HCT116 (cell line): ENCODE results near the gene CRYGN. TPM values are rescaled to one million over a fixed set of nuclear protein-coding genes. Genes with fewer than 3 reads are reported as not detected.

Source experiments
- ATAC-seq: fragments of 200-7000 bp; cut with Tn5 transposase; 2 replicates; pipeline ENCODE4 v1.9.1; 2020; ENCODE audit warnings: mild to moderate bottlenecking, moderate library complexity
- BruUV-seq: library from RNA; stranded (reverse); fragments of 400-500 nt; replicated peaks from 2 replicates; lab custom pipeline; 2021; lab: Mats Ljungman, UMichigan
- CTCF ChIA-PET: fragments of 300-600 bp; sonication (Branson Sonifier 250); formaldehyde crosslinking; loops from one replicate; lab custom pipeline; 2021; ENCODE audit warnings: antibody characterized with exemption; lab: Charles Lee
- POLR2A ChIA-PET: fragments of 300-600, 350-600 bp; sonication (Branson Sonifier 250); formaldehyde crosslinking; loops from one replicate; lab custom pipeline; 2021; ENCODE audit warnings: antibody characterized with exemption; lab: Charles Lee
- RAD21 ChIA-PET, 2 experiments: fragments of 300-600 bp; sonication (Branson Sonifier 250); formaldehyde crosslinking; loops; one replicate each; lab custom pipeline; 2023; ENCODE audit warnings: low total read pairs in 2 of 2; ENCODE audit not compliant: uncharacterized antibody in 2 of 2, unreplicated experiment in 2 of 2, low non-redundant PET in 1 of 2; lab: Charles Lee
- DNase-seq: peaks from one replicate; pipeline ENCODE4 v3.0.0-alpha.2; 2010; ENCODE audit warnings: low read depth, low spot score
- H2AFZ ChIP-seq: fragments of 200-600 bp; shearing (Covaris generic), sonication (generic); 2 replicates; pipeline ENCODE4 v1.6.1; 2017; ENCODE audit warnings: low read depth, mixed run types, mixed read lengths, antibody characterized with exemption, low read length; ENCODE audit not compliant: poor library complexity, severe bottlenecking
- H3K27ac ChIP-seq: 2 replicates; pipeline ENCODE4 v1.5.1; 2012; ENCODE audit warnings: low read depth, low read length
- H3K27me3 ChIP-seq: fragments of 200-600 bp; sonication (generic); 2 replicates; pipeline ENCODE4 v1.6.1; 2016; ENCODE audit warnings: mixed run types, low read length, mixed read lengths; ENCODE audit not compliant: insufficient read depth
- H3K36me3 ChIP-seq, 2 experiments: fragments of 200-500 bp in 1 of 2; fragments of 200-600 bp in 1 of 2; sonication (Bioruptor generic) in 1 of 2; sonication (generic) in 1 of 2; 2 replicates each; pipeline versions ENCODE4 v1.5.1 to v1.6.1; 2014 to 2016; ENCODE audit warnings: low read length in 2 of 2, inconsistent platforms in 1 of 2, mixed read lengths in 1 of 2, mixed run types in 1 of 2; ENCODE audit not compliant: insufficient read depth in 2 of 2, control insufficient read depth in 1 of 2
- H3K4me1 ChIP-seq, 2 experiments: fragments of 200-600 bp in 1 of 2; sonication (generic) in 1 of 2; 2 replicates each; pipeline versions ENCODE4 v1.5.1 to v1.6.1; 2012 to 2017; ENCODE audit warnings: low read length in 2 of 2, inconsistent platforms in 1 of 2, mild to moderate bottlenecking in 1 of 2, mixed read lengths in 1 of 2, mixed run types in 1 of 2, moderate library complexity in 1 of 2; ENCODE audit not compliant: insufficient read depth in 2 of 2, control insufficient read depth in 1 of 2
- H3K4me2 ChIP-seq: fragments of 200-600 bp; sonication (generic); 2 replicates; pipeline ENCODE4 v1.6.1; 2017; ENCODE audit warnings: mixed run types, low read length, mixed read lengths
- H3K4me3 ChIP-seq, 2 experiments: fragments of 200-600 bp in 1 of 2; sonication (generic) in 1 of 2; replicated peaks in 1 of 2; 2 replicates each; pipeline ENCODE4 v1.5.1; 2011 to 2016; ENCODE audit warnings: low read length in 2 of 2, control low read depth in 1 of 2, low read depth in 1 of 2, mild to moderate bottlenecking in 1 of 2, mixed read lengths in 1 of 2, mixed run types in 1 of 2
- H3K79me2 ChIP-seq: fragments of 200-600 bp; sonication (generic); 2 replicates; pipeline ENCODE4 v1.6.1; 2017; ENCODE audit warnings: mild to moderate bottlenecking, mixed run types, low read length, moderate library complexity, mixed read lengths; ENCODE audit not compliant: insufficient read depth
- H3K9ac ChIP-seq: fragments of 200-600 bp; sonication (generic); 2 replicates; pipeline ENCODE4 v1.6.1; 2016; ENCODE audit warnings: low read length, mixed read lengths
- H3K9me2 ChIP-seq: fragments of 200-600 bp; sonication (generic), shearing (Covaris generic); 2 replicates; pipeline ENCODE4 v1.6.1; 2017; ENCODE audit warnings: mixed run types, mild to moderate bottlenecking, moderate library complexity; ENCODE audit not compliant: insufficient read depth
- H3K9me3 ChIP-seq, 2 experiments: fragments of 200-500 bp in 1 of 2; fragments of 200-600 bp in 1 of 2; sonication (Bioruptor generic) in 1 of 2; sonication (generic) in 1 of 2; 2 replicates each; pipeline ENCODE4 v1.6.1; 2014 to 2017; ENCODE audit warnings: low read length in 2 of 2, mixed read lengths in 2 of 2, inconsistent platforms in 1 of 2, low read depth in 1 of 2, mild to moderate bottlenecking in 1 of 2, mixed run types in 1 of 2, moderate library complexity in 1 of 2; ENCODE audit not compliant: control insufficient read depth in 1 of 2, insufficient read depth in 1 of 2
- H4K20me1 ChIP-seq: fragments of 200-600 bp; sonication (generic), shearing (Covaris generic); 2 replicates; pipeline ENCODE4 v1.6.1; 2017; ENCODE audit warnings: mixed run types, mild to moderate bottlenecking, moderate library complexity; ENCODE audit not compliant: insufficient read depth
- ATF3 ChIP-seq: IDR thresholded peaks from 2 replicates; pipeline ENCODE4 v1.6.1; 2012
- CBX3 ChIP-seq: IDR thresholded peaks from 2 replicates; pipeline ENCODE4 v1.6.1; 2012; ENCODE audit warnings: low read depth
- CTCF ChIP-seq, 3 experiments: fragments of 200-600 bp in 1 of 3; sonication (generic) in 1 of 3; IDR thresholded peaks in 2 of 3; conservative IDR thresholded peaks in 1 of 3; 2 replicates each; pipeline ENCODE4 v1.5.1; 2012 to 2017; ENCODE audit warnings: low read depth in 2 of 3, low read length in 2 of 3, antibody characterized with exemption in 1 of 3, borderline replicate concordance in 1 of 3, control low read depth in 1 of 3, mild to moderate bottlenecking in 1 of 3, mixed read lengths in 1 of 3, mixed run types in 1 of 3, moderate library complexity in 1 of 3; ENCODE audit not compliant: insufficient read depth in 1 of 3
- EGR1 ChIP-seq: IDR thresholded peaks from 2 replicates; pipeline ENCODE4 v1.6.1; 2012; ENCODE audit warnings: low read depth
- EZH2 ChIP-seq: fragments of 200-600 bp; sonication (generic); IDR thresholded peaks from 2 replicates; pipeline ENCODE4 v1.6.1; 2017; ENCODE audit warnings: antibody characterized with exemption, mixed run types
- JUND ChIP-seq: IDR thresholded peaks from 2 replicates; pipeline ENCODE4 v1.6.1; 2012
- MAX ChIP-seq: IDR thresholded peaks from 2 replicates; pipeline ENCODE4 v1.6.1; 2012
- POLR2AphosphoS5 ChIP-seq: IDR thresholded peaks from 2 replicates; pipeline ENCODE4 v1.6.1; 2011; ENCODE audit warnings: mild to moderate bottlenecking, low read depth, low read length, moderate library complexity
- RAD21 ChIP-seq: IDR thresholded peaks from 2 replicates; pipeline ENCODE4 v1.6.1; 2012; ENCODE audit warnings: low read depth, mild to moderate bottlenecking
- SIN3A ChIP-seq: IDR thresholded peaks from 2 replicates; pipeline ENCODE4 v1.6.1; 2012; ENCODE audit warnings: low read depth
- SP1 ChIP-seq: IDR thresholded peaks from 2 replicates; pipeline ENCODE4 v1.6.1; 2012; ENCODE audit warnings: low read depth
- SRF ChIP-seq: IDR thresholded peaks from 2 replicates; pipeline ENCODE4 v1.6.1; 2012; ENCODE audit warnings: low read depth
- TCF7L2 ChIP-seq: IDR thresholded peaks from 2 replicates; pipeline ENCODE4 v1.7.0; 2011; ENCODE audit warnings: borderline replicate concordance, inconsistent platforms; ENCODE audit not compliant: insufficient read depth, insufficient read length; ENCODE audit errors: extremely low read depth
- YY1 ChIP-seq: IDR thresholded peaks from 2 replicates; pipeline ENCODE4 v1.6.1; 2011; ENCODE audit warnings: low read length, low read depth, moderate library complexity, mild to moderate bottlenecking; ENCODE audit not compliant: insufficient replicate concordance; ENCODE audit errors: extremely low read depth
- ZFX ChIP-seq: fragments of 450-650 bp; IDR thresholded peaks from 2 replicates; pipeline ENCODE4 v1.6.1; 2017
- ZNF274 ChIP-seq: fragments of 200-500 bp; sonication (Bioruptor generic); IDR thresholded peaks from 2 replicates; pipeline ENCODE4 v1.6.1; 2014; ENCODE audit warnings: mild to moderate bottlenecking, low read depth, low read length, inconsistent platforms
- intact Hi-C: fragments of 100-400 bp; cut with micrococcal nuclease; formaldehyde crosslinking; loops from 2 replicates; pipeline ENCODE4 v1.10.0; 2022
- total RNA-seq: library from RNA; stranded (reverse); gene quantifications from one replicate; pipeline ENCODE4 v1.2.1, GENCODE V29; 2021; ENCODE audit not compliant: unreplicated experiment

The CRYGN gene
- total RNA-seq, 1 experiment from 2014 or later, result not detected

- TF ChIP-seq SIN3A (no peak), ATF3 (no peak), ZNF274 (no peak), EZH2 (no peak)
Measured at GRCh38 chr7:151459726-151460473, 20.0 kb upstream of the CRYGN start (continued).

GRCh38 chr7:151457534-151457933 is 17.6 kb upstream of the CRYGN start:
- H3K9me3 ChIP-seq, result peaks cover 4 to 6% of the 10 kb centered on the region in 2 experiments; a peak in 2 of 4 replicates
- H3K27ac ChIP-seq, result no peak overlapping the region
- peaks cover 18 to 29% of the 10 kb centered on the region in 2 experiments for H3K4me1 ChIP-seq
- ChIA-PET RAD21 (no interaction called here), POLR2A (no interaction called here), CTCF (no interaction called here)
- TF ChIP-seq RAD21 (no peak), EZH2 (no peak), YY1 (no peak)
- no peak overlapping the region for H3K4me2 ChIP-seq
- no peaks in the 10 kb centered on the region for H4K20me1 ChIP-seq
- DNase-seq (no peak), ATAC-seq (no peak)
- H3K9me2 ChIP-seq, result no peaks in the 10 kb centered on the region
- no peaks in the 10 kb centered on the region for H3K79me2 ChIP-seq
- BruUV-seq, result no TSS peak
- no peak overlapping the region for H3K4me3 ChIP-seq
- intact Hi-C loops, result no loop called here
- no peak overlapping the region for H3K9ac ChIP-seq
- H3K27me3 ChIP-seq, result no peaks in the 10 kb centered on the region
- no peak overlapping the region for H2AFZ ChIP-seq
- peaks cover 0 to 8% of the 10 kb centered on the region in 2 experiments; a peak in 1 of 4 replicates for H3K36me3 ChIP-seq

GRCh38 chr7:151456782-151457181 is 16.8 kb upstream of the CRYGN start:
- H3K4me3 ChIP-seq, result no peak overlapping the region
- POLR2A ChIA-PET, result no interaction called here
- peaks cover 0 to under 1% of the 10 kb centered on the region in 2 experiments; a peak in 1 of 4 replicates for H3K36me3 ChIP-seq
- no peaks in the 10 kb centered on the region for H3K79me2 ChIP-seq
- no peaks in the 10 kb centered on the region for H3K27me3 ChIP-seq
- ATAC-seq (no peak), DNase-seq (no peak)
- CTCF ChIA-PET, result no interaction called here
- intact Hi-C loops, result no loop called here
- H3K9me2 ChIP-seq, result no peaks in the 10 kb centered on the region
- peaks cover 18 to 29% of the 10 kb centered on the region in 2 experiments for H3K4me1 ChIP-seq
- RAD21 ChIA-PET, result no interaction called here
- no peaks in the 10 kb centered on the region for H3K9me3 ChIP-seq
- no peak overlapping the region for H3K4me2 ChIP-seq
- no peak overlapping the region for H2AFZ ChIP-seq
- no peak overlapping the region for H3K27ac ChIP-seq
- H3K9ac ChIP-seq, result no peak overlapping the region
- no peaks in the 10 kb centered on the region for H4K20me1 ChIP-seq
- BruUV-seq, result no TSS peak
- TF ChIP-seq SRF, result no peak
- no peak for TF ChIP-seq ZFX
- TF ChIP-seq CBX3, result no peak
- TF ChIP-seq SP1, result no peak
- TF ChIP-seq POLR2AphosphoS5, result no peak
- TF ChIP-seq YY1, result no peak
- no peak for TF ChIP-seq RAD21
- no peak for TF ChIP-seq MAX
- no peak for TF ChIP-seq EGR1
- TF ChIP-seq CTCF (IDR thresholded peaks at IDR 0.05 in 2 of 3, conservative IDR thresholded peaks at IDR 0.05 in 1 of 3; ENCODE audit: borderline replicate concordance in 1 of 3, insufficient read depth in 1 of 3, low read depth in 2 of 3, low read length in 2 of 3), result no peak
- TF ChIP-seq EZH2, result no peak
- TF ChIP-seq TCF7L2, result no peak
- TF ChIP-seq ZNF274, result no peak
- TF ChIP-seq JUND, result no peak
